Stimulated activated CD8-positive, alpha-beta memory T cell treated with anti-CD3 and anti-CD28 coated beads, Interleukin-4, amount 100 ng/mL, for 1 hour (primary cell): ENCODE measurements around the gene TNS4.
A peak's percentile ranks its signal among the peaks of the same experiment; 100 is the strongest.

ENCODE experiments used
- DNase-seq, 2 donors: peaks; one replicate each; pipeline ENCODE4 v3.0.0-alpha.2; 2020; ENCODE audit warnings: low read depth in 2 of 2, low spot score in 1 of 2

TNS4 gene

DNA sequence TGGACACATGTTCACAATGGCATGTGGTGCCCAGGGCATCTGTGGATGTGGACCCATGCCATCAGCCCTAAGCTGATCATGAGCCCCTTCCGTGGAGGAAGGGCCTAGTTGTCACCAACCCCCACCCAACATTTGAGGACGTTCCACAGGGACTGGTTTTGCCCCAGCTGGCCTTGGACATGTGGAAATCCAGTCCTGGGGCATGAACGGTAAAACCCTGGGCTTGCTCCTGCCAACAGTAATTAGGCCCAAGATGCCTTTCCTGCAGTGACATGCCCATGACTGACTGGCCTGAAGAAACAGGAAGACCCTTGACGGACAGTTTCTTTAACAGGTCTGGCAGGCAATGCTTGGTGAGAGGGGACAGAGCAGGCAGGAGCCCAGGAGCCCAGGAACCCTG, 7.7 kb downstream of the TNS4 start:
- DNase-seq, result no peak

GRCh38 chr17:40491486-40491885, 9.9 kb downstream of the TNS4 start:
- no peak for DNase-seq

GRCh38 chr17:40490982-40491381, 10.4 kb downstream of the TNS4 start:
- DNase-seq, result no peak

GRCh38 chr17:40490289-40490853, 11.1 kb downstream of the TNS4 start:
- no peak for DNase-seq

GRCh38 chr17:40487371-40488020, 13.9 kb downstream of the TNS4 start:
- DNase-seq, result no peak

GRCh38 chr17:40486522-40487370, 14.7 kb downstream of the TNS4 start:
- DNase-seq, result no peak

GRCh38 chr17:40485851-40486521, 15.4 kb downstream of the TNS4 start:
- DNase-seq, result no peak

DNA sequence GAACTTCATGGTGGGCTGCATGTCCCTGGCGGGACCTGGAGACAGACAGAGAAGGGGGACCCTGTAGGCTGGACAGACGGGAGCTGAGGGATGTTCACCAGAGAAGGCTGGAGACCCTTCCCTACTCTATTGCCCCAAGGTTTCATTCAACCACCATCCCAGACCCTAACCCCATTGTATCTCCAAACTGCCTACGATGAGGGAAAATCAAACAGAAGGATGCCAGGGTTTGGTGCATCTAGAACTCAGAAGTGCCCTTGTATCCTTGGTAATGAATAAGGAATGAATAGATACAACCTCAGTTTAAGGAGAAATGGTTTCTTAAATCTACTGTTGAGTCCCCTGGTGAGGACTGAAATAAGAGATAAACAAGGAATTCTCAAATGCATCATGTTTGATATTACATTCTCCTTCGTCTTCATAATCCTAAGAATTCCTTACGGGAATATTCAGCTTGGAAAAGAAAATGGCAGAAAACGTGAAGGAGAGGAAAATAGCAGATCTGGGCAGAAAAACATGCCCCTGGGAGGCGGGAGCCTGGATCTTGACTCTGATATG, 16.4 kb downstream of the TNS4 start:
- DNase-seq, result no peak

- DNase-seq, result no peak
Measured at GRCh38 chr17:40484285-40484972, 17.0 kb downstream of the TNS4 start.

DNA sequence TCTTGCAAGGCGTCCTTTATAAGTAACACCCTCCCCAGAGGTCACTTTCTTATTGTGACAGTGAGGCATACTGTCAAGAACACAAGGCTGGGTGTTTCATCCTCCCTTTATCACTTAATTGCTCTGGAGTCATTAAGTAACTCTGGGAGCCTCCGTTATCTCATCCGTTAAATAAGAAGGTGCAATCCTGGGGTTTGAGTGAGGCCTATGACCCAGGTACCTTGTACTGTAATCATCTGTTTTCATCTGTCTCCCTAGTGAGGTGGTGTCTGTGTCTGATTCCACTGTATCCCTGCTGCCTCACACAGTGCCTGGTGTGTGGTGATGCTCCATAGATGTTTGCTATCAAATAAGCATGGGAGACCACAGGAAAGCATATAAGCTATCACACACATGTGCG, 17.7 kb downstream of the TNS4 start:
- DNase-seq, result no peak

GRCh38 chr17:40482722-40483121, 18.7 kb downstream of the TNS4 start:
- no peak for DNase-seq

- no peak for DNase-seq
Measured at GRCh38 chr17:40481106-40481505, 20.3 kb downstream of the TNS4 start.

DNA sequence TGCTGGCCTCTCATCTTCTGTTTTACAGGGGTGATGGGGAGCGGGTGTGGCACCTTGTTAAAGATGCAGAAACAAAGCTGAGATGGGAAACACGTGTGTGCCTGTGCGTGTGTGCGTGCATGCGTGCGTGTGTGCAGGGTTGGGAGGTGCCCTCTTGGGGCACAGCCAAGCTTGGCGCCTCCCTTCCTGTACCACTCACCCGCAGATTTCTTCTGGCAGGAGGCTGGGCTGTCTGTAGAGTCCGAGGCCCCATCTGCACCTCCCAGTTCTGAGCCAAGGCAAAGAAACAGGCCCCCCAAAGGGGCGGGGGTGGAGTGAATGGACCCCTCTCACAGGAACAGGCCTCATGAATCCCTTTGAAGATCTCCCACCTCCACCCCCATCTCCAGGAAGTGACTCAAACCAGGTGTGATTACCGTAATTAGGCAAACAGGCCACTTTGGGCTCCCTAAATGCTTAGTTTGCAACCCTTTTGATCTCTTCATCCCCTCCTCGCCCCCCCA, 20.9 kb downstream of the TNS4 start:
- peak; percentile 35 to 37 for DNase-seq

DNA sequence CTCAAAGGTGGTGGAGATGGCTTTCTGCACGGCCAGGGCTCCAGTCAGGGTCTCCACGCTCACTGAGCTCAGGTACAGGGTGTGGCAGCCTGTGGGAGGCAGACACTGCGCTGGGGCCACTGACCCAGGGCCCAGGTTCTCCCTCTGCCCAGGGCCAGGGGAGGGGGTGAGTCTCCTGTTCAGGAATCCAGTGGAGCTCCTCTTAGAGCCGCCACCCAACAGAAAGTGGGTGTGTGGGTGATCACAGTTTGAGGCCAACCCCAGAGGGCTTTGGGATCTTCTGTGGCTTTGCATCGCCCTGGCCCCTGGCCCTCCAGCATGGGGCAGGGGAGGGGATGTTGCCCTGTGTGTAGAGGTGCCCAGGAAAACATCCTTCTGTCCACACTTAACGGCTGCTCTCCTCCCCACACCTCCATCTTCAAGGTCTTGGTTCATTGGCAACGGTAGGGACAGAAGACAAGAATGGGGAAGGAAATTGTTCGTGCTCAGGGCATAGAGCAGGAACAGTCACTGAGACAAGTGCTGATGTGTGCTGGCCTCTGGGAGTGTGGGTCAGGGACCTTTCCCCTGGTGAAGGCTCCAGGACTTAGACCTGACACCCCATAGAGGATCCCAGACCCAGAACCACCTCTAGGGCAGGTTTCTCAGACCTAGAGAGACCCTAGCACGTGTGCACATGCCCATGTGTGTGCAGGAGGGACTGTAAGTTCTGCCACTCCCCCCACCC, 21.5 kb downstream of the TNS4 start:
- no peak for DNase-seq

DNA sequence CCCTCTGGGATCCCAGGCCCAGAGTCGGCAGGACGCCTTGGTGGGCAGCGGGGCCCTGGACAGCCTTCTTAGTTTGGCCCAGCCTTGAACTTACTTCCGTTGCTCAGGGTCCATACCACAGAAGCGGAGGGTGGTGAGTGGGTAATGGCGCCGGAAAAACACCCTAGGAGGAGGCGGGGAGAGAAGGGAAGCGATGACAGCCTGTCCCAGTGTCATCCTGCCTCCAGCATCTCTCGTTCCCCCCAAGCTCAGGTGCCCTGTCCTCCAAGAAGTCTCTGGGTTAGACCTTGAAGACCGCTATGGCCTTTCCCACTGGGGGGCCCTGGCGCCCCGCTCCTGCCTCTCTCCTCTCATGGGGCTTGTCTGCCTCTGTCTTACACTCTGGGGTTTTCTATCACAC, 22.9 kb downstream of the TNS4 start:
- no peak for DNase-seq

- no peak for DNase-seq
Measured at GRCh38 chr17:40477796-40478195, 23.6 kb downstream of the TNS4 start.

GRCh38 chr17:40475234-40475908, 26.1 kb downstream of the TNS4 start:
- no peak for DNase-seq

GRCh38 chr17:40474419-40475002, 26.9 kb downstream of the TNS4 start:
- DNase-seq, result no peak
